Neural cell (in vitro differentiated cells): Measurements from ENCODE around the gene PAQR9. TPM values are rescaled to one million over a fixed set of nuclear protein-coding genes. Genes with fewer than 3 reads are reported as not detected.

Experiments used
- H2AFZ ChIP-seq: fragments of 200-600, 300-800 bp; sonication (generic), shearing (Covaris generic); 2 replicates; pipeline ENCODE4 v1.6.0; 2014; ENCODE audit warnings: low read depth, mild to moderate bottlenecking, antibody characterized with exemption, low read length, moderate library complexity
- H3F3A ChIP-seq: fragments of 200-600 bp; shearing (Covaris generic); 2 replicates; pipeline ENCODE4 v1.6.1; 2016; ENCODE audit warnings: mild to moderate bottlenecking, moderate library complexity, mixed read lengths, antibody characterized with exemption, low read length; ENCODE audit not compliant: insufficient read depth, poor library complexity, severe bottlenecking
- H3K27ac ChIP-seq: fragments of 200-600, 300-800 bp; sonication (generic), shearing (Covaris generic); 2 replicates; pipeline ENCODE4 v1.5.1; 2014; ENCODE audit warnings: mild to moderate bottlenecking, low read length, moderate library complexity
- H3K27me3 ChIP-seq: fragments of 300-800, 200-600 bp; sonication (generic), shearing (Covaris generic); 2 replicates; pipeline ENCODE4 v1.6.0; 2014; ENCODE audit warnings: mild to moderate bottlenecking, low read depth, low read length, moderate library complexity; ENCODE audit not compliant: insufficient read depth
- H3K36me3 ChIP-seq: fragments of 300-800, 200-600 bp; sonication (generic), shearing (Covaris generic); 2 replicates; pipeline ENCODE4 v1.5.1; 2014; ENCODE audit warnings: mild to moderate bottlenecking, antibody characterized with exemption, low read length, moderate library complexity; ENCODE audit not compliant: insufficient read depth
- H3K4me2 ChIP-seq: fragments of 300-800, 200-600 bp; sonication (generic), shearing (Covaris generic); 2 replicates; pipeline ENCODE4 v1.6.0; 2014; ENCODE audit warnings: mild to moderate bottlenecking, low read length
- H3K4me3 ChIP-seq: fragments of 300-800, 200-600 bp; sonication (generic), shearing (Covaris generic); 2 replicates; pipeline ENCODE4 v1.5.1; 2014; ENCODE audit warnings: mild to moderate bottlenecking, low read length, moderate library complexity
- H3K79me2 ChIP-seq: fragments of 200-600 bp; shearing (Covaris generic); replicated peaks from 2 replicates; pipeline ENCODE4 v1.6.0; 2014; ENCODE audit warnings: mild to moderate bottlenecking, low read length, moderate library complexity; ENCODE audit not compliant: insufficient read depth
- H3K9ac ChIP-seq: fragments of 300-800, 200-600 bp; sonication (generic), shearing (Covaris generic); 2 replicates; pipeline ENCODE4 v1.6.1; 2016; ENCODE audit warnings: mild to moderate bottlenecking, low read length, mixed read lengths
- H3K9me2 ChIP-seq: fragments of 200-600 bp; shearing (Covaris generic); 2 replicates; pipeline ENCODE4 v1.6.1; 2016; ENCODE audit warnings: mild to moderate bottlenecking, low read length, mixed read lengths; ENCODE audit not compliant: insufficient read depth
- H3K9me3 ChIP-seq: fragments of 200-600, 300-800 bp; sonication (generic), shearing (Covaris generic); 2 replicates; pipeline ENCODE4 v1.6.1; 2016; ENCODE audit warnings: mild to moderate bottlenecking, mixed run types, low read length, moderate library complexity, mixed read lengths
- H4K20me1 ChIP-seq: fragments of 200-600 bp; shearing (Covaris generic); 2 replicates; pipeline ENCODE4 v1.6.1; 2016; ENCODE audit warnings: mild to moderate bottlenecking, mixed run types; ENCODE audit not compliant: insufficient read depth
- CTCF ChIP-seq: fragments of 450-650 bp; IDR thresholded peaks from 2 replicates; pipeline ENCODE4 v1.5.1; 2014; ENCODE audit warnings: antibody characterized with exemption, mild to moderate bottlenecking, moderate library complexity; ENCODE audit not compliant: poor library complexity, severe bottlenecking
- EP300 ChIP-seq: fragments of 450-650 bp; conservative IDR thresholded peaks from 2 replicates; pipeline ENCODE4 v1.6.1; 2014; ENCODE audit warnings: antibody characterized with exemption, mild to moderate bottlenecking, moderate library complexity; ENCODE audit not compliant: poor library complexity, severe bottlenecking
- EZH2 ChIP-seq: fragments of 200-600, 300-800 bp; shearing (Covaris generic), sonication (generic); IDR thresholded peaks from 2 replicates; pipeline ENCODE4 v1.6.1; 2014; ENCODE audit warnings: antibody characterized with exemption, low read length, borderline replicate concordance, mild to moderate bottlenecking; ENCODE audit not compliant: insufficient read depth, poor library complexity, severe bottlenecking
- MXI1 ChIP-seq: fragments of 450-650 bp; conservative IDR thresholded peaks from 2 replicates; pipeline ENCODE4 v1.6.1; 2014; ENCODE audit warnings: antibody characterized with exemption, mild to moderate bottlenecking; ENCODE audit not compliant: poor library complexity, severe bottlenecking
- POLR2AphosphoS5 ChIP-seq: IDR thresholded peaks from 2 replicates; pipeline ENCODE4 v1.6.1; 2012
- RAD21 ChIP-seq: fragments of 450-650 bp; conservative IDR thresholded peaks from 2 replicates; pipeline ENCODE4 v1.6.1; 2014; ENCODE audit warnings: antibody characterized with exemption, mild to moderate bottlenecking, moderate library complexity
- REST ChIP-seq: IDR thresholded peaks from 2 replicates; pipeline ENCODE4 v1.6.1; 2012; ENCODE audit warnings: borderline replicate concordance
- SMC3 ChIP-seq: fragments of 450-650 bp; conservative IDR thresholded peaks from 2 replicates; pipeline ENCODE4 v1.6.1; 2014; ENCODE audit warnings: antibody characterized with exemption, mild to moderate bottlenecking, moderate library complexity; ENCODE audit not compliant: poor library complexity
- TAF1 ChIP-seq: IDR thresholded peaks from 2 replicates; pipeline ENCODE4 v1.6.1; 2012; ENCODE audit warnings: low read depth
- polyA plus RNA-seq: library from polyadenylated mRNA; depleted of rRNA; stranded (reverse); fragments of >200 nt; gene quantifications from 2 replicates; pipeline ENCODE4 v1.2.3, GENCODE V29; 2014

The PAQR9 gene
- polyA plus RNA-seq, 1 donor from 2014 or later: 0.24 TPM

- H2AFZ ChIP-seq: no peak overlapping the region
- H3K27me3 ChIP-seq: no peaks in the 10 kb centered on the region
- no peaks in the 10 kb centered on the region for H3K79me2 ChIP-seq
- no peaks in the 10 kb centered on the region for H3F3A ChIP-seq
- no peak overlapping the region for H3K27ac ChIP-seq
- no peaks in the 10 kb centered on the region for H3K9me3 ChIP-seq
- no peak overlapping the region for H3K9ac ChIP-seq
- H3K36me3 ChIP-seq: no peaks in the 10 kb centered on the region
- H3K4me2 ChIP-seq: no peak overlapping the region
- H3K4me3 ChIP-seq: no peak overlapping the region
- no peaks in the 10 kb centered on the region for H3K9me2 ChIP-seq
- no peak for TF ChIP-seq MXI1
- TF ChIP-seq TAF1: no peak
- no peak for TF ChIP-seq REST
- TF ChIP-seq EZH2: no peak
- TF ChIP-seq SMC3: no peak
- TF ChIP-seq EP300: no peak
- TF ChIP-seq RAD21: no peak
- no peak for TF ChIP-seq CTCF
- TF ChIP-seq POLR2AphosphoS5: no peak
- no peaks in the 10 kb centered on the region for H4K20me1 ChIP-seq
Observed at GRCh38 chr3:142950972-142951371, 12.5 kb downstream of the PAQR9 start.

GRCh38 chr3:142947799-142948575 is 15.5 kb downstream of the PAQR9 start:
- TF ChIP-seq SMC3: no peak
- TF ChIP-seq MXI1: no peak
- no peak for TF ChIP-seq REST
- no peak for TF ChIP-seq EZH2
- TF ChIP-seq EP300: no peak
- no peak for TF ChIP-seq CTCF
- TF ChIP-seq POLR2AphosphoS5: no peak
- no peak for TF ChIP-seq RAD21
- TF ChIP-seq TAF1: no peak
- Histone ChIP-seq H3K9me2 (no peaks in the 10 kb centered on the region), H3K4me2 (no peak overlapping the region), H4K20me1 (no peaks in the 10 kb centered on the region), H3K9me3 (no peaks in the 10 kb centered on the region), H2AFZ (no peak overlapping the region), H3K27ac (no peak overlapping the region), H3K36me3 (no peaks in the 10 kb centered on the region), H3K4me3 (no peak overlapping the region), H3K9ac (no peak overlapping the region), H3K27me3 (no peaks in the 10 kb centered on the region), H3F3A (no peaks in the 10 kb centered on the region), H3K79me2 (no peaks in the 10 kb centered on the region)
